Stimulated activated naive CD4-positive, alpha-beta T cell (primary cell): ENCODE data around the gene AGER.
"Not testable (repeated sequence)": the region's sequence is repeated elsewhere in the genome, so short reads cannot be mapped to it uniquely, and the experiment has no call there.

Experiments
- DNase-seq, 6 experiments: peaks; one replicate each; lab custom pipeline; 2025; lab: John Stamatoyannopoulos, UW

Gene AGER

DNA sequence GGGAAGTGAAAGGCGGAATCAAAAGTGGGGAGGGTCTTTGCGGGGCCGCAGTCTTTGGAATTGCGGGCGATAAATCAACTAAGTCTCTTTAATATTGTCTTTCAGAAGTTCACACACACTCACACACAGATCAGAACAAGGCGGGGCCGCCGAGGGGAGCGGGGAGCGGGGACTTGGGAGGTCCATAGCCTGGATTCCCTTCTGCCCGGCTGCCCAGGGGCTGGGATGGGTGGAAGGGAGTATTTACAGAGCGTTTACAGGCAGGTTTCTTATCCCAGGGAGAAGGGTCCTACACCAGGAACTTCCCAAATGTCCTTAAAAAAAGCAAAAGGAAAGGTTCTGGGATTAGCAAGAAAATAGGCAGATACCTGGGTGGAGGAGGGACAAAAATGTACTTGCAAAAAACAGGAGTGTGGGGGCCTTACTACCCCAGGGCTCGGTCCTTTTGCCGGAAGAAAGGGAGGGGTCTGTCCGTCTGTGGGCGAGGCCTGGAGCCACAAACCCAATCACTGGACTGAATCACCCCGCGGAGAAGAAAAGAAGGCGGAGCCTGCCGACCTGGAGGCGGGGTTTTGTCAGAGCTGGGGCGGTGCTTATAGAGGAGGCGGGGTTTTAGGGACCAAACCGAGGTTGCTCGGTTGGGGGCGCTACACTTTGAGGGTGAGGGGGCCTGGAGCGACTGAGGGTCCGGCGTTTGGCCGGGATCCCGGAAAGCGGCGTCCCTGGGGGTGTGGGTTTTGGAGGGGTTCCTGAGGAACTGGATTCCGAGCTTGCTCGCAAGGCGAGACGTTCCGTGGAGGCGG, 35.6 kb downstream of the AGER start:
- peak; percentile 53 to 81 (median 70) for DNase-seq

DNA sequence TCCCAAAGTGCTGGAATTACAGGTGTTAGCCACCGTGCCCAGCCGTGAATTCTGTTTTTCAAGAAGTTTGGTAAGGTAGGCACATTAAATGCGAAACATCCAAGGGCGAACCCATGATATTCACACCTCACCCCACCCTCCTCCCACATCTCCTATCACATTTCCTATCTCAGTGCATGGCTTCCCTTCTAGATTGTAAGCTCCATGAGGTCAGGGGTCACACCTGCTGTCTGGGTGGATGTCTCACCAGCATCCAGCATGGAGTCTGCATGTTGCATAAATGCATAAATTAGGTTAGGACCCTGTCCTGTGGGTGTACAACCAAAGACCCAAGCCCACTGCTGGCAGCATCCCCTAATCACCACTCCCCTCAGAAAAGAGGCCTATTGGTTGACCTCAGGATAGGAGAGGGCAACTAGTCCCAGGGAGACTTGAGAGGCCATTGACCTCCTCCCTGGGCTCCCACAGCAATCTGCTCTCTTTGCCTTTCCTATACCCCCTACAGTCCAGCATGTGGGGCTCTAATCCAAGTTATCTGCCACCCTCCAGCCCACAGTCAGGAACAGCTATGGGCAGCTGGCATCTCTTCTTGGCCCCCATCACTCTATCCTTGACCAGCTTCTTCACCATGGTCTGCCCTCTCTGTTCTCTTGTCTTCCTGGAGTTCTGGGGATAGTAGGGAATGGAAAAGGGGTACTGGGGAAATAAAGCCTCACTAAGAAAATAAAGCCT, 36.5 kb downstream of the AGER start:
- no peak for DNase-seq

GRCh38 chr6:32146687-32147086, 37.4 kb downstream of the AGER start:
- DNase-seq = no peak

GRCh38 chr6:32146287-32146686, 37.8 kb downstream of the AGER start:
- DNase-seq = no peak

DNA sequence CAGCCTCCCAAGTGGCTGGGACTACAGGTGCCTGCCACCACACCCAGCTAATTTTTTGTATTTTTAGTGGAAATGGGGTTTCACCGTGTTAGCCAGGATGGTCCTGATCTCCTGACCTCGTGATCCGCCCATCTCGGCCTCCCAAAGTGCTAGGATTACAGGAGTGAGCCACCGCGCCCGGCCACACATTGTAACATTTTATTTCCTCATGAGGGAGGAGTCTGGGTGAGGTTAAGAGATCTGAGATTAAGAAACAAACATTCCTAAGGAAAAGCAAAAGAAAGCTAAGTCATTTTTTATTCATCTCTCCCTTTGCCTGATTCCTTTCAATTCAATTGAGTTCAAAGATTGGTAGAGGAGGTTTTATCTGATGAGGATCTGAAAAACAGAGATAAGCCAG, 39.8 kb downstream of the AGER start:
- not testable (repeated sequence) for DNase-seq

DNA sequence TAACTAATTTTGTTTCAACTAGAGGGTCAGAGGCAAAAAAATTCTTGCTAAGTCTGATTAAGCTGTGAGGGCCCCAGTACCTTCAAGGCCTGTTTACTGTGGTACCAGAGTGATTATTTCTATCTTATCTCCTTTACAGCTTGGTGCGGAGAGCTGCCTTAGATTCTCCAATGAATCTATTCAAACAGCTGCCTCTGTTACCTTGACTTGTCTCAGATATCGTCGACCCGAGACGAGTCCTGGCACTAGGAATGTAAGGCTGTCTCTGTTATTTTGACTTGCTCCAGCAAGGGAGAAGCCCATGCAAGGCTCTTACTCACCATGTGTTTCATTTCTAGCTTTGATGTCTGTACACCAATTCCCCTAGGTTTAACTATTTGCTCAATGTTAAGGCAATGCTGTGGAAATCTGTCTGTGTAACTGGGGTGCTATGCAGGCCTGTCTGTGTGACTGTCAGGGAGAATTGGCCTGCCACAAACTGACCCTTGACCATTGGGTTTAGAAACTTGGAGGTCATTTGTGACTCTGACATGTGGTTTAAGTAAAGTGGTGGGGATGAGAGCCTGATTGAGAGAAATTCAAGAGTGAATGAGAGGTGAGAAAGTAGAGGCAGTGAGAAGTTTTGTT, 43.5 kb downstream of the AGER start:
- no peak for DNase-seq

DNA sequence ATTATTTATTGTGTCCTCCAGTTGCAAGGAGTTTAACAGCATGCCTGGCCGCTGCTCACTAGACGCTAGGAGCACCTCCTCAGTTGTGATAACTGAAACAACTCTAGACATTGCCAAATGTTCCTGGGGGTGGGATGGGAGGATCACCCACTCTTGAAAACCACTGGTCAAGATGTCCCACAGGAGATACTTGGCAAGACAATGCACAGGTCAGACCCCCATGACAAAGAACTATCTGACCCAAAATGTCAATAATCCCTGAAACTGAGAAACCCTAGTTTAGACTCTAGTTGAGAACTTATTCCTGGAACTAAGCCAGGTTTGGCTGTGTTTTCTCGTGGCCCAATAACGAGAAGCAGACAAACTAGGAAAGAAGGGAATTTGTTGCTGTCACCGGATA, 44.5 kb downstream of the AGER start:
- DNase-seq = no peak

DNA sequence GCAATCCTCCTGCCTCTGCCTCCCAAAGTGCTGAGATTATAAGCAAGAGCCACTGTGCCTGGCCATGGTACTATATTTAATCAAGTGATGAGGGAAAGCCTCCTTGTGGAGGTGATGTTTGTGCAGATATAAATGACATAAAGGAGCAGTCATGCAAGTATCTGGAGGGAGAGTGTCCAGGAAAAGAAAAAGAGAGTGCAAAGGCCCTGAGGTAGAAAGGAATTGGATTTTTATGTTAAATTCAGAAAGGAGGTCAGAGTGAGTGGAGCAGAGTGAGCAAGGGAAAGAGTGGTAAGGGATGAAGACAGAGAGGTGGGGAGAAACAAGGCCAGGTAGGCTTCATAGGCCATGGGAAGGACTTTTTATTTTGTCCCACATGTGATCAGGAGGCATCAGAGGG, 46.6 kb downstream of the AGER start:
- DNase-seq = no peak

DNA sequence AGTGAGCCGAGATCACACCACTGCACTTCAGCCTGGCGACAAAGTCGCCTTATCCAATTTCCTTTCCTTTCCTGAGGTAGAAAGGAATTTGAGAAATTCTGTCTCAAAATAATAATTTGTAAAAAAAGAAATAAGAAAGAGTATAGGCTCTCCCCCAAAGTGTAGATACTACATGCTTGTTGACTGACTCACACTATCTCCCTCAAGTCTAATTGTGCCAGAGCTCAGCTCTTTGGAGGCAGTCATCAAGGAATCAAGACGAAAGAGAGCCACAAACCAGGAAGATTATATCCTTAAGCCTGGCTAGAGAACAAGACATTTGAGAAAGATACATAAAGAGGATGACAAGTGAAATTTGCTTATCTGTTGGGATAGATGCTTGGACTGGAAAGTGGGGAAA, 50.3 kb downstream of the AGER start:
- DNase-seq = no peak

DNA sequence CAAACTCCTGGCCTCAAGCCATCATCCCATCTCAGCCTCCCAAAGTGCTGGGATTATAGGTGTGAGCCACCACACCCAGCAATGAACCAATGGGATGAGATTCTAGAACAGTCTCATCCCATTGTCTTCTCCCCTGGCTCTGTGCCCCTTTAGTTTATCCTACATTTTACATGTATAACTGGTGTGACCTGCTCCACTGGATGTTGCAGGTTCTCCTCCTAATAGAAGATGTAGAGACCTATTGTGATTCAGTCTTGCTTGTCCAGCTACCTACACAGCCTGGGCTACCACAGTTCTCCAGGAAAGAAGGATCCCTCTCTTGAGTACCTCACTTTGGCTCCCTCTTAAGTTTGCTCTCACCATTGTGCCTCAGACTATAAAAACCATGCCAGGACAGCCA, 51.9 kb downstream of the AGER start:
- no peak for DNase-seq

- no peak for DNase-seq
Observed at GRCh38 chr6:32131439-32131948, 52.6 kb downstream of the AGER start.
